Daoy (cell line): ENCODE data around the gene PACRG. TPM values are rescaled to one million over a fixed set of nuclear protein-coding genes. Genes with fewer than 3 reads are reported as not detected.
"Not testable (repeated sequence)": the region's sequence is repeated elsewhere in the genome, so short reads cannot be mapped to it uniquely, and the experiment has no call there.

ENCODE experiments used
- DNase-seq: peaks from one replicate; pipeline ENCODE4 v3.0.0-alpha.2; 2015; ENCODE audit warnings: low read depth
- total RNA-seq: library from RNA; depleted of rRNA; stranded (reverse); fragments of >200 nt; shearing (Covaris generic); gene quantifications from 2 replicates; pipeline ENCODE4 v1.2.3, GENCODE V29; 2014; rRNA removed

Gene PACRG
- not detected in 2 replicates for total RNA-seq

- DNase-seq: peak; percentile 99
Measured at GRCh38 chr6:162727322-162728182, at the start of gene PACRG, which contains the start of gene PRKN. Gene PACRG (plus strand): TSS chr6:162727974. Gene PRKN (minus strand): TSS chr6:162727766.

- DNase-seq: not testable (repeated sequence)
Measured at GRCh38 chr6:162678896-162679295, 48.9 kb upstream of the PACRG start.

DNA sequence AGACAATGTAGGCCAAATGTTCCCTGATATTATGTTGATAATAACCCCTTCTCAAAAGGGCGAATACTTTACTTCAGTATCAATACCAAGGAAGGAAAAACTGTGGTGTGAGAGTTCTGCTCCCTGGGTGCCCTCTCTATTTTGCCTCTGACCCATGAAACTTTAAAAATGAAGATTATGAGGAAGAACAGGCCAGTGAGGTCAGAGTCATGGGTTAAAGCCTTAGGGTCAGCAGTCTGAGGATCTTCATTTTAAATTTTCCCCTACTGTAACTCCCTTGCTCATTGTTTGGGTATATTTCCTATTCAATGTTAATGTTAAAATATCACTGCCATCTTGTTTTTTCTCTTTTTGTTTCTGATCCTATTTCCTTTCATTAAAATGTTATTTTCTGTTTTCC is 48.1 kb upstream of the PACRG start:
- no peak for DNase-seq

DNA sequence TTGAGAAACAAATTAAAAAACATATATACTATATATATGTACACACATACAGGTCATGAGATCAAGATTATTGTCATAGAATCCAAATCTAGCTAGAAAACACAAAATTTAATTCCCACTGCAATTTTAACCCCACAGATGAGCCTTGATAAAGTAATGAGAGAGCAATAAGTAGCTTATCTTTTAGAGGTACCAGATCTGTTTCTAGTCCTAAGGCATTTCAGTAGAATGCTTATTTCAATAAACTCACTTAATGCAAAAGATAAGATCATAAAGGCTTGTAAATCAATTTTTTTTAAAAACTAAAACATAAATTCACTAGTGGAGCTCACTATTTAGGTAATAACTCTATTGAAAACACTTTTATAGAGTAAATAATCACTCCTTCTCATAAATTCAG is 47.4 kb upstream of the PACRG start:
- DNase-seq: no peak

GRCh38 chr6:162680871-162681270 is 46.9 kb upstream of the PACRG start:
- DNase-seq: no peak

- no peak for DNase-seq
Measured at GRCh38 chr6:162681447-162681846, 46.3 kb upstream of the PACRG start.

DNA sequence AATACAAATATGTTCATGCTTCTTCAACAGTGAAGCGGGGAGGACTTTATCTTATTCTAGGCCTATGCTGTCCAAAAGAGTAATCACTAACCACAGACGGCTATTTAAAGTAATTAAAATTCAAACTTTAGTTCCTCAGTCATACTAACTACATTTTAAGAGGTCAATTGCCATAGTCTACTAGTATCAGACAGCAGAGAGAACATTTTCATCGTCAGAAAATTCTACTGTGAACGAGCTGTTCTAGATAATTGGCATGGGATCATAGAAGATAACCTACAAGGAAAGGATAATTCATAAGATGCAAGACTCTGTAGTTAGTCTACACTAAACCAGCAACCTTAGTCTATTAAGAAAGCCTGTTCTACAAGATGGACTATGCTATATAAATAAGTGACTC is 44.6 kb upstream of the PACRG start:
- no peak for DNase-seq

GRCh38 chr6:162684052-162684451 is 43.7 kb upstream of the PACRG start:
- no peak for DNase-seq

DNA sequence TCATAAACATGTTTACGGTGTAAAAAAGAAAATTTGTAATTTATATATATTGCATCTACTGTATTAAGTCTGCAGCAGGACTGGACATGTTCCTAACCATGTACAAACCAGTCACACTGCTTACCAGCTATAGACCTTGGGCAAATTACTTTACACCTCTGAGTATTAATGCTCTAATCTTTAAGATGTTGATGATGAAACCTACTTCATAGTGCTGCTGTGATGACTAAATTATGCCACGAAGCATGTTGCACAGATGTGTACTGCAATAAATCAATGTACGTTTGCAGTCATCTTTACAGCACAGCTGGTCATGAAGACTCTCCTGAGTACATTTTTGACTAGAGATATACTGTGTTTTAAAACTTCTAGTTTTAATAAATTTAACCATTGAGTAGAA is 42.8 kb upstream of the PACRG start:
- no peak for DNase-seq

- no peak for DNase-seq
Measured at GRCh38 chr6:162685586-162685985, 42.2 kb upstream of the PACRG start.

DNA sequence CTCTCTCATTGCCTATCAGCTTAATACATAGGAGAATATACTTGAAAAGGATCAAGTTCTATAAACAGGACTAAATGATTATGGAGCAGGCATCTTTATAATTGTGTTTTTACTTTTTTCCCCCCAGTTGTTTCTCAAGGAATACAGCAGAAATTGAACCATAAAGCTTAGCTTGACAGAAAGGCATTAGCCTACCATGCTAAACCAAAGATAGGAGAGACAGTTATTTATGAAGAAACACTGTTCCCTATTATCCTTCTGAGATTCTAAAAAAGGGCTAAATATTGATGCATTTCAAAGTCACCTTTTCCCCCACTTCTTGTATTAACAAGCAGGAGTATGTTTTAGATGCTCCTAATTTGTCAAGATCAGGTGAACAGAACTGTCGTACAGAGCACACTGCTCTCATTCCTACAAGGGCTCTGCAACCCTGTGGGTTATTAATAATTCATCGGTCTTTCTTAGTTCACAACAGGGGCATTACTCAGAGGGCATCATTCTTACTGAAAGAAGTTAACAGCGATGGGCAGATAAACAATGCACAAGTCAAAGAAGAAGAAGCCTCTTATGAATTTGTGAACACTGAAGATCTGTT is 38.9 kb upstream of the PACRG start:
- DNase-seq: no peak

DNA sequence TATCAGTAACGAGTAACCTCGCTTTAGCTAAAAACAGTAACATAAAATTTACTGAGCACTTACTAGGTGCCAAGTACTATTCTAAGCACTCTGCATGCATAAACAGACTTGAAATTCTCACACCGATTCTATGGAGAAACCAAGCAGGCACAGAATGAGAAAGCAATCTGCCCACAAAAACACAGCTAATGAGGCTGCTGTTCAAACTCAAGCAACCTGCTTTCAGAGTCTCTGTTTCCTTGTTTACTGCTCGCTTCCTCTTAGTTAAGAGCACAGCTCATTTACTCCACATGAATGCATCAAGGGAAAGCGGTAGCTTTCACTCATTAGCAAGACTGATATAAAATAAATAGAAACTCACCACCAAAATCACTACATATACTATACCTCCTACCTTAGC is 37.6 kb upstream of the PACRG start:
- no peak for DNase-seq

- no peak for DNase-seq
Measured at GRCh38 chr6:162697872-162698403, 29.8 kb upstream of the PACRG start.

DNA sequence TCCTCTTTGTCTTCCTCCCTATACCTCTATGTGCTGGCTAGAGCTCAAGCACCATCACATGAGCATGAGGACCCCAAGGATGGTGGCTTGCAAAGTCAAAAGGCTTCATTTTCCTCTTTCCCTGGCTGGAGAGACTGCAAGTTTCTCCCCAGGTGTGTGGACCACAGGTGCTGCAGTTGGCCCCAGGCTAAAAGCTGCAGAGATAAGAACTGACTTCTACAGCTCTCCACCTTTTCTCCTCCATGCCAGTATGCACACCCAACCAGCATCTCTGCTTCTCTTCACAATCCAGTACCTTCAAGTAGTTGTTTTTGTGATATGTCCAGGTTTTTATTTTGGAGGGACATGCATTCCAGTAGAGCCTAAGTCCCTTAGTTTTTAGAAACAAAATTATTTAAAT is 29.3 kb upstream of the PACRG start:
- no peak for DNase-seq

DNA sequence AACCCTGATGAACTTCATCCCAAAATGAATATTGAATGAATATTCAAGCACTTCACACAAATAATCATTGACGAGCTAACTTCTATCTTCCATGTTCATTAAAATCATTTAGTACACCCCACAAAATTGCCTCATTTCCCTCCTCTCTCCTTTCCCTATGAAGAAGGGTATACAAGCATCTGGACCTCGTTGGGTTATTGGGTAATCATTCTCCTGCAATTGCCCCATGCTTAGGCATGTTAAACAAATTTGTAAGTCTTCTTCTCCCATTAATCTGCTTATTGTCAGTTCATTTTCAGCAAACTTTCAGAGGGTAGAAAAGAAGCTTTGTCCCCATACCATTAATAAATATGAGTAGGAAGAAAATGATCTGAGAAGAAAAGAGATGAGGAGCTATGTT is 27.8 kb upstream of the PACRG start:
- no peak for DNase-seq

GRCh38 chr6:162700966-162701365 is 26.8 kb upstream of the PACRG start:
- no peak for DNase-seq

- DNase-seq: no peak
Measured at GRCh38 chr6:162701551-162701950, 26.2 kb upstream of the PACRG start.

- no peak for DNase-seq
Measured at GRCh38 chr6:162702446-162702845, 25.3 kb upstream of the PACRG start.

DNA sequence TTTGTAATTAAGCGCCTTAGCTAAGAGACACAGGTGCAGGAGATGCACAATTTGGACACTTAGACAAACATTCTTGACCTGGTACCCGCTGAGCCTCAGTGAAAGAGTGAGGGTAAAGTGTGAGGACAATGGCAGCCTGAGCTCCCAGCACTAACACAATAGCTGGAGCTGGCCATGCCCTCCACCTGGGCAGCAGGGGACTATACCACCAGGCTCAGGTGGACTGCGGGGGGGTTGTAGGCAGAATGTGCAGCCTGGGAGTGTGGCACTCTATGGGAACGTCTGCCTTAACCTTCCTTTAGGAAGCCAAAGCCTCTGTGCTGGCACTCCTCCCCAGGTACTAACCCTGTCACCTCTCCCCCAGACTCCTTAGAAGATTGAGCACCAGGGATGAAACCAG is 23.8 kb upstream of the PACRG start:
- no peak for DNase-seq

DNA sequence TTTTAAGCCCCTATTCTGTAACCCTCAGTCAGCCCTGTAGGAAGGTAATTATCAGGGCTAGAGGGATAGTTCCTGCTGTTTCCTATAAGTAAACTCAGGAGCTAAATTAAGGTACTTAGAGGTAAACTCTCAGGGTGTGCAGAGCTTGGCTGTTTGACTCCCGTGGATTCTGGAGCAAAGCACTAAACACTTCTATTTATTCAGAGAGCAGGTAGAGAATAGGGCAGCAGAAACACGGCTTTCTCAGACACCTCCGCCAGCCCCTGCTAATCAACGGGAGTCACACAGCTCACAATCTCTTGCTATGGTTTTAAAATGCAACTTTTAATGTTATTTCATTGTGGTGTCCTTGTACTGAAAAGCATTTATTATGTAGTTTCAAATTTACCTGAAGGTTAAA is 22.0 kb upstream of the PACRG start:
- DNase-seq: no peak

DNA sequence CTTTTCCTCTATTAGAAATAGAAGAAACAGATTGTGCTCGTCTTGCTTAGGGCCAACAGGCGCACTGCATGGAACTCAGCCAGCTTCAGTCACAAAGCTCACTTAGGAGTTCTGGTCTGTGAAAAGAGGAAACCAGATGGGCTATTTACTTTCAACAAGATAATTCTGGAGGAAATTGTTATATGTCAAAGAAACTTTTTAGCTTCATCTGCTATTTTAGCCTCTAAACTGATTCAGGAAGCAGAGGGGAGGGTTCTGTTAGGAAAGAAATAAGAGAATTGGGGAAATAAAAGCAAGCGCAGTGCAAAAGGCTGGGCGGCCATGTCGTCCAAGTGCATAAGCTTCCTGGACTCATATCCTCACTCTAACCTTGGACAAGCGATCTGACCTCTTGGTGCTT is 21.5 kb upstream of the PACRG start:
- DNase-seq: no peak

- no peak for DNase-seq
Measured at GRCh38 chr6:162708971-162709370, 18.8 kb upstream of the PACRG start.

GRCh38 chr6:162709431-162709830 is 18.3 kb upstream of the PACRG start:
- no peak for DNase-seq
